CD14-positive monocyte (primary cell): Measurements from ENCODE around the gene RSPO3. TPM values are rescaled to one million over a fixed set of nuclear protein-coding genes. Genes with fewer than 3 reads are reported as not detected.

Experiments
- DNase-seq, 3 donors: peaks; one replicate each; pipeline ENCODE4 v3.0.0-alpha.2; 2011 to 2022
- H2AFZ ChIP-seq: 2 replicates; pipeline ENCODE4 v1.6.0; 2012; ENCODE audit warnings: mild to moderate bottlenecking, low read depth, low read length, inconsistent platforms; ENCODE audit not compliant: insufficient read depth, poor library complexity, severe bottlenecking
- H3K27ac ChIP-seq, 2 donors: 1 replicate in 1 of 2; 2 replicates in 1 of 2; pipeline ENCODE4 v1.5.1; 2012 to 2013; ENCODE audit warnings: low read length in 2 of 2, control low read depth in 1 of 2, inconsistent platforms in 1 of 2, low read depth in 1 of 2, mild to moderate bottlenecking in 1 of 2
- H3K27me3 ChIP-seq, 2 donors: one replicate each; pipeline versions ENCODE4 v1.6.0 to v1.6.1; 2011 to 2013; ENCODE audit warnings: low read length in 2 of 2; ENCODE audit not compliant: control insufficient read depth in 2 of 2, insufficient read depth in 2 of 2
- H3K36me3 ChIP-seq, 2 donors: replicated peaks in 1 of 2; 1 replicate in 1 of 2; 2 replicates in 1 of 2; pipeline versions ENCODE4 v1.5.1 to v1.6.1; 2012 to 2013; ENCODE audit warnings: low read length in 2 of 2, control low read depth in 1 of 2, inconsistent platforms in 1 of 2, mild to moderate bottlenecking in 1 of 2; ENCODE audit not compliant: insufficient read depth in 2 of 2, control insufficient read depth in 1 of 2
- H3K4me1 ChIP-seq, 2 donors: 1 replicate in 1 of 2; 2 replicates in 1 of 2; pipeline versions ENCODE4 v1.5.1 to v1.6.1; 2012 to 2013; ENCODE audit warnings: low read length in 2 of 2, control low read depth in 1 of 2, inconsistent platforms in 1 of 2, mild to moderate bottlenecking in 1 of 2, moderate library complexity in 1 of 2; ENCODE audit not compliant: insufficient read depth in 2 of 2, control insufficient read depth in 1 of 2
- H3K4me2 ChIP-seq: replicated peaks from 2 replicates; pipeline ENCODE3; 2012; ENCODE audit warnings: low read length, moderate library complexity, mild to moderate bottlenecking; ENCODE audit not compliant: poor library complexity, severe bottlenecking; ENCODE audit errors: extremely low read depth
- H3K4me3 ChIP-seq, 3 experiments: fragments of 200-600 bp in 1 of 3; sonication (generic) in 1 of 3; replicated peaks in 1 of 3; 1 replicate in 2 of 3; 2 replicates in 1 of 3; pipeline ENCODE4 v1.5.1; 2011 to 2013; ENCODE audit warnings: low read length in 3 of 3, mild to moderate bottlenecking in 3 of 3, control low read depth in 2 of 3, low read depth in 2 of 3, inconsistent platforms in 1 of 3, moderate library complexity in 1 of 3
- H3K79me2 ChIP-seq: 2 replicates; pipeline ENCODE4 v1.6.0; 2012; ENCODE audit warnings: mild to moderate bottlenecking, control low read depth, inconsistent platforms, low read length, moderate library complexity; ENCODE audit not compliant: insufficient read depth
- H3K9ac ChIP-seq: 2 replicates; pipeline ENCODE4 v1.6.0; 2017; ENCODE audit warnings: low read length, mild to moderate bottlenecking; ENCODE audit not compliant: insufficient read depth, poor library complexity, severe bottlenecking
- H3K9me3 ChIP-seq, 2 donors: replicated peaks in 1 of 2; 1 replicate in 1 of 2; 2 replicates in 1 of 2; pipeline versions ENCODE4 v1.5.1 to v1.6.1; 2012 to 2013; ENCODE audit warnings: low read length in 2 of 2, control low read depth in 1 of 2; ENCODE audit not compliant: control insufficient read depth in 1 of 2, insufficient read depth in 1 of 2
- H4K20me1 ChIP-seq: 2 replicates; pipeline ENCODE4 v1.6.0; 2012; ENCODE audit warnings: mild to moderate bottlenecking, low read length, control low read depth, moderate library complexity; ENCODE audit not compliant: insufficient read depth
- H3K27ac Mint-ChIP-seq, 7 donors: one replicate each; pipeline ENCODE4 v1.8.0; 2020; ENCODE audit warnings: mild to moderate bottlenecking in 7 of 7, mixed read lengths in 7 of 7, moderate library complexity in 6 of 7, inconsistent platforms in 2 of 7
- H3K27me3 Mint-ChIP-seq, 3 donors: one replicate each; pipeline ENCODE4 v1.8.0; 2021 to 2022; ENCODE audit warnings: low read depth in 3 of 3, mild to moderate bottlenecking in 3 of 3, mixed read lengths in 3 of 3, moderate library complexity in 3 of 3, inconsistent platforms in 1 of 3
- H3K36me3 Mint-ChIP-seq, 2 donors: one replicate each; pipeline ENCODE4 v1.8.0; 2020; ENCODE audit warnings: mixed read lengths in 2 of 2, inconsistent platforms in 1 of 2, mild to moderate bottlenecking in 1 of 2
- H3K4me1 Mint-ChIP-seq: one replicate; pipeline ENCODE4 v1.8.0; 2020; ENCODE audit warnings: mild to moderate bottlenecking, mixed read lengths
- H3K4me3 Mint-ChIP-seq, 2 donors: one replicate each; pipeline ENCODE4 v1.8.0; 2020; ENCODE audit warnings: mild to moderate bottlenecking in 2 of 2, mixed read lengths in 2 of 2, moderate library complexity in 1 of 2
- H3K9me3 Mint-ChIP-seq, 7 donors: one replicate each; pipeline ENCODE4 v1.8.0; 2020 to 2022; ENCODE audit warnings: mixed read lengths in 7 of 7, mild to moderate bottlenecking in 6 of 7, moderate library complexity in 6 of 7, inconsistent platforms in 2 of 7
- WGBS: methylation state at CpG from one replicate; pipeline ENCODE4 v1.1.5; 2013; ENCODE audit warnings: missing lambda C conversion rate; ENCODE audit not compliant: insufficient coverage; 5-methylcytosine and 5-hydroxymethylcytosine counted together
- intact Hi-C, 2 donors: fragments of 100-400 bp; cut with micrococcal nuclease; formaldehyde crosslinking; loops; one replicate each; pipeline versions ENCODE4 v1.15.0 to v1.15.1; 2023
- polyA plus RNA-seq, 3 donors: library from polyadenylated mRNA; depleted of rRNA in 1 of 3; unstranded in 2 of 3; stranded (reverse) in 1 of 3; fragments of 300-500 nt in 2 of 3; fragments of >200 nt in 1 of 3; fragmentation: Illumina TruSeq in 2 of 3; gene quantifications; 1 replicate in 2 of 3; 2 replicates in 1 of 3; pipeline ENCODE4 v1.2.3, GENCODE V29; 2012 to 2021
- TF ChIP-seq, protein P1 (sequence below): fragments of 200-600 bp; IDR thresholded peaks from one replicate; pipeline ENCODE4 v1.8.0; 2022; ENCODE audit warnings: antibody characterized with exemption, mild to moderate bottlenecking

Gene RSPO3
- polyA plus RNA-seq, 3 donors, result not detected

DNA sequence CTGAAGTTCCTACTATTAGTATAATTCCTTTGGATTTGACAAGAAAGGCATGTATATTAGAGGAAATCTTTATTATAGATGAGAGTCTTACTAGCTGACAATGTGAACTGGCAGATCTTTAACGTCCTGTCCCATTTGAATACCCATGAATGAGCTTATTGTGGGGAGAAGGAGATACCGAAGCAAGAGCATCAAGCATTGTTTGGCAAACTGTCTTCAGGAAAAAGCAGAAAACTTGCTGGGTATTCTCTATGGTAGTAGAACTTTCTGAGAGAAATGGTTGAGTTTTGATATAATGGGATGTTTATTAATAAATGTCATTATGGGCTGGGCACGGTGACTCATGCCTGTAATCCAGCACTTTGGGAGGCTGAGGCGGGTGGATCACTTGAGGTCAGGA is 18.3 kb downstream of the RSPO3 start:
- Mint-ChIP-seq H3K36me3 (no peaks in the 10 kb centered on the region), H3K4me3 (no peak overlapping the region), H3K9me3 (no peaks in the 10 kb centered on the region), H3K27me3 (peaks cover 2 to 11% (median 7%) of the 10 kb centered on the region in 3 donors), H3K4me1 (no peaks in the 10 kb centered on the region), H3K27ac (no peak overlapping the region)
- no peak overlapping the region for H3K4me3 ChIP-seq
- TF ChIP-seq, protein P1, sequence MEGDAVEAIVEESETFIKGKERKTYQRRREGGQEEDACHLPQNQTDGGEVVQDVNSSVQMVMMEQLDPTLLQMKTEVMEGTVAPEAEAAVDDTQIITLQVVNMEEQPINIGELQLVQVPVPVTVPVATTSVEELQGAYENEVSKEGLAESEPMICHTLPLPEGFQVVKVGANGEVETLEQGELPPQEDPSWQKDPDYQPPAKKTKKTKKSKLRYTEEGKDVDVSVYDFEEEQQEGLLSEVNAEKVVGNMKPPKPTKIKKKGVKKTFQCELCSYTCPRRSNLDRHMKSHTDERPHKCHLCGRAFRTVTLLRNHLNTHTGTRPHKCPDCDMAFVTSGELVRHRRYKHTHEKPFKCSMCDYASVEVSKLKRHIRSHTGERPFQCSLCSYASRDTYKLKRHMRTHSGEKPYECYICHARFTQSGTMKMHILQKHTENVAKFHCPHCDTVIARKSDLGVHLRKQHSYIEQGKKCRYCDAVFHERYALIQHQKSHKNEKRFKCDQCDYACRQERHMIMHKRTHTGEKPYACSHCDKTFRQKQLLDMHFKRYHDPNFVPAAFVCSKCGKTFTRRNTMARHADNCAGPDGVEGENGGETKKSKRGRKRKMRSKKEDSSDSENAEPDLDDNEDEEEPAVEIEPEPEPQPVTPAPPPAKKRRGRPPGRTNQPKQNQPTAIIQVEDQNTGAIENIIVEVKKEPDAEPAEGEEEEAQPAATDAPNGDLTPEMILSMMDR, result no peak
- no peaks in the 10 kb centered on the region for H3K79me2 ChIP-seq
- no peak overlapping the region for H3K27ac ChIP-seq
- no peaks in the 10 kb centered on the region for H4K20me1 ChIP-seq
- no peaks in the 10 kb centered on the region for H3K4me1 ChIP-seq
- no peak for DNase-seq
- no peak overlapping the region for H3K9ac ChIP-seq
- no peaks in the 10 kb centered on the region for H3K9me3 ChIP-seq
- no peak overlapping the region for H3K4me2 ChIP-seq
- no peak overlapping the region for H2AFZ ChIP-seq
- no peaks in the 10 kb centered on the region for H3K36me3 ChIP-seq
- WGBS, result 96% methylated on average over 3 of the region's 4 CpGs
- peaks cover 0 to 2% of the 10 kb centered on the region in 2 donors for H3K27me3 ChIP-seq
- intact Hi-C loops, result no loop called here

DNA sequence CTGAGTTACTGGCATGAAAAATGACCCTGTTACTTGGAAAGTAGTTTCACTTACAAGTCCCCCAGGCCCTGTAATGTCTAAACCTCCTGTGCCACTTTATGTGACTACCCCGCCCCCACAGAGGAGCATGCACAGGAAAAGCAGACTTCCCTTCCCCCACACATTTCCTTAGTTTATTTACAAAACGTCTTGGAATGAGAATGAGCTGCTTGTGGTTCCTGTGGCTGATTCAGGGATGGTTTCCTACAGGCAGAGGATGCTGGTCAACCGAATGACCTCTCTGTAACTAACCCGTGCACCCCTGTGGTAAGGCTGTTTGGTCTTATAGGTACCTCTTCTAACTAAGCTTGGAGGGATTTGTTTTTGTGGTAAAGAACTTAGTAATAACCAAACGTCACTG is 28.5 kb downstream of the RSPO3 start:
- Histone ChIP-seq H3K4me3 (no peak overlapping the region), H4K20me1 (no peaks in the 10 kb centered on the region), H3K36me3 (no peaks in the 10 kb centered on the region), H3K79me2 (no peaks in the 10 kb centered on the region), H3K4me2 (no peak overlapping the region), H3K27me3 (peaks cover 0 to 5% of the 10 kb centered on the region in 2 donors), H2AFZ (no peak overlapping the region), H3K4me1 (no peaks in the 10 kb centered on the region), H3K9ac (no peak overlapping the region), H3K27ac (no peak overlapping the region), H3K9me3 (no peaks in the 10 kb centered on the region)
- H3K27me3 Mint-ChIP-seq, result peaks cover 2 to 9% (median 7%) of the 10 kb centered on the region in 3 donors
- intact Hi-C loops, result no loop called here
- no peak overlapping the region for H3K27ac Mint-ChIP-seq
- TF ChIP-seq, protein P1, result no peak
- H3K9me3 Mint-ChIP-seq, result no peaks in the 10 kb centered on the region
- no peaks in the 10 kb centered on the region for H3K36me3 Mint-ChIP-seq
- WGBS, result no CpG with 5 or more reads among the region's 5 CpGs
- H3K4me1 Mint-ChIP-seq, result no peaks in the 10 kb centered on the region
- H3K4me3 Mint-ChIP-seq, result no peak overlapping the region
- DNase-seq, result no peak
